Kidney epithelial cell (primary cell): ENCODE results near the gene LITAFD. TPM values are rescaled to one million over a fixed set of nuclear protein-coding genes. Genes with fewer than 3 reads are reported as not detected.

Source experiments
- DNase-seq: peaks from one replicate; pipeline ENCODE4 v3.0.0-alpha.2; 2010; ENCODE audit warnings: low read depth
- H3K27me3 ChIP-seq: 2 replicates; pipeline ENCODE4 v1.6.0; 2011; ENCODE audit warnings: low read length; ENCODE audit not compliant: control insufficient read depth, insufficient read depth
- H3K36me3 ChIP-seq: 2 replicates; pipeline ENCODE4 v1.5.1; 2011; ENCODE audit warnings: low read length; ENCODE audit not compliant: control insufficient read depth, insufficient read depth
- H3K4me3 ChIP-seq: 2 replicates; pipeline ENCODE4 v1.5.1; 2011; ENCODE audit warnings: low read depth, mild to moderate bottlenecking, control low read depth, low read length
- CTCF ChIP-seq: IDR thresholded peaks from 2 replicates; pipeline ENCODE4 v1.5.1; 2011; ENCODE audit warnings: mild to moderate bottlenecking, moderate library complexity, low read length, control low read depth, inconsistent platforms; ENCODE audit not compliant: insufficient read depth, poor library complexity, severe bottlenecking
- total RNA-seq: library from RNA; depleted of rRNA; stranded (reverse); fragments of >200 nt; gene quantifications from 2 replicates; pipeline ENCODE4 v1.2.3, GENCODE V29; 2015

The LITAFD gene
- total RNA-seq, 1 donor from 2014 or later = not detected

GRCh38 chr16:8919089-8919933 lies 37.2 kb downstream of the LITAFD start:
- H3K27me3 ChIP-seq = no peaks in the 10 kb centered on the region
- H3K4me3 ChIP-seq = no peak overlapping the region
- peaks cover under 1% of the 10 kb centered on the region for H3K36me3 ChIP-seq
- DNase-seq = no peak
- no peak for TF ChIP-seq CTCF

- H3K27me3 ChIP-seq = no peaks in the 10 kb centered on the region
- no peak for TF ChIP-seq CTCF
- H3K36me3 ChIP-seq = peaks cover 2% of the 10 kb centered on the region
- H3K4me3 ChIP-seq = no peak overlapping the region
- no peak for DNase-seq
Observed at GRCh38 chr16:8919934-8920462, 37.8 kb downstream of the LITAFD start.

GRCh38 chr16:8920645-8921346 lies 38.6 kb downstream of the LITAFD start:
- Histone ChIP-seq H3K36me3 (peaks cover 2% of the 10 kb centered on the region), H3K27me3 (no peaks in the 10 kb centered on the region), H3K4me3 (no peak overlapping the region)
- DNase-seq = no peak
- no peak for TF ChIP-seq CTCF

- no peak overlapping the region for H3K4me3 ChIP-seq
- DNase-seq = no peak
- peaks cover 2% of the 10 kb centered on the region for H3K36me3 ChIP-seq
- no peak for TF ChIP-seq CTCF
- no peaks in the 10 kb centered on the region for H3K27me3 ChIP-seq
Observed at GRCh38 chr16:8921347-8921984, 39.3 kb downstream of the LITAFD start.

GRCh38 chr16:8923199-8923598 lies 41.0 kb downstream of the LITAFD start:
- TF ChIP-seq CTCF = no peak
- Histone ChIP-seq H3K27me3 (no peaks in the 10 kb centered on the region), H3K36me3 (peaks cover 2% of the 10 kb centered on the region), H3K4me3 (no peak overlapping the region)
- DNase-seq = no peak
